Fibroblast of lung (primary cell): ENCODE results near the gene TBL1Y. TPM values are rescaled to one million over a fixed set of nuclear protein-coding genes. Genes with fewer than 3 reads are reported as not detected.
"Not testable (repeated sequence)": the region's sequence is repeated elsewhere in the genome, so short reads cannot be mapped to it uniquely, and the experiment has no call there.

Experiments used
- DNase-seq, 2 donors: peaks; one replicate each; pipeline versions ENCODE4 v3.0.0 to v3.0.0-alpha.2; 2010; ENCODE audit warnings: low read depth in 2 of 2
- H2AFZ ChIP-seq: 2 replicates; pipeline ENCODE4 v1.5.1; 2012; ENCODE audit warnings: low read length, control low read depth, inconsistent platforms
- H3K27ac ChIP-seq: 2 replicates; pipeline ENCODE4 v1.5.1; 2011; ENCODE audit warnings: low read length, control low read depth; ENCODE audit not compliant: insufficient read depth
- H3K27me3 ChIP-seq: 2 replicates; pipeline ENCODE4 v1.5.1; 2011; ENCODE audit warnings: mild to moderate bottlenecking, low read length; ENCODE audit not compliant: control insufficient read depth, insufficient read depth
- H3K36me3 ChIP-seq: 2 replicates; pipeline ENCODE4 v1.5.1; 2011; ENCODE audit warnings: low read length; ENCODE audit not compliant: control insufficient read depth, insufficient read depth
- H3K4me1 ChIP-seq: 2 replicates; pipeline ENCODE4 v1.5.1; 2011; ENCODE audit warnings: low read length; ENCODE audit not compliant: control insufficient read depth, insufficient read depth; ENCODE audit errors: extremely low read depth
- H3K4me2 ChIP-seq: 2 replicates; pipeline ENCODE4 v1.5.1; 2011; ENCODE audit warnings: low read length, control low read depth; ENCODE audit not compliant: insufficient read depth; ENCODE audit errors: extremely low read depth
- H3K4me3 ChIP-seq, 4 experiments: fragments of 200-600 bp in 1 of 4; sonication (generic) in 1 of 4; replicated peaks in 1 of 4; 2 replicates each; pipeline ENCODE4 v1.5.1; 2011 to 2016; ENCODE audit warnings: low read length in 4 of 4, low read depth in 3 of 4, mild to moderate bottlenecking in 3 of 4, control low read depth in 2 of 4, inconsistent platforms in 1 of 4, mixed read lengths in 1 of 4; ENCODE audit not compliant: insufficient read depth in 1 of 4; ENCODE audit errors: control extremely low read depth in 1 of 4
- H3K79me2 ChIP-seq: 2 replicates; pipeline ENCODE4 v1.5.1; 2012; ENCODE audit warnings: mild to moderate bottlenecking, low read length, inconsistent platforms; ENCODE audit not compliant: control insufficient read depth, insufficient read depth
- H3K9ac ChIP-seq: 2 replicates; pipeline ENCODE4 v1.5.1; 2011; ENCODE audit warnings: mild to moderate bottlenecking, low read length, control low read depth; ENCODE audit not compliant: insufficient read depth
- H3K9me3 ChIP-seq: 2 replicates; pipeline ENCODE4 v1.5.1; 2012; ENCODE audit warnings: low read depth, low read length; ENCODE audit not compliant: control insufficient read depth, insufficient read depth
- H4K20me1 ChIP-seq: 2 replicates; pipeline ENCODE4 v1.5.1; 2011; ENCODE audit warnings: low read length; ENCODE audit not compliant: control insufficient read depth, insufficient read depth; ENCODE audit errors: extremely low read depth
- EZH2 ChIP-seq: IDR thresholded peaks from 2 replicates; pipeline ENCODE4 v1.5.1; 2012; ENCODE audit warnings: low read length, control low read depth, mild to moderate bottlenecking; ENCODE audit errors: missing control alignments
- polyA plus RNA-seq, 2 donors: library from polyadenylated mRNA; depleted of rRNA in 1 of 2; stranded (reverse) in 1 of 2; unstranded in 1 of 2; fragments of >200 nt; gene quantifications; 2 replicates each; pipeline ENCODE4 v1.2.1, GENCODE V29; 2011 to 2012; ENCODE audit warnings: missing spikeins in 1 of 2
- total RNA-seq: library from RNA; depleted of rRNA; stranded (reverse); fragments of >200 nt; gene quantifications from 2 replicates; pipeline ENCODE4 v1.2.1, GENCODE V29; 2014
- TF ChIP-seq, protein P1 (sequence below), 2 donors: IDR thresholded peaks in 1 of 2; conservative IDR thresholded peaks in 1 of 2; 1 replicate in 1 of 2; 2 replicates in 1 of 2; pipeline ENCODE4 v1.5.1; 2011 to 2012; ENCODE audit warnings: low read length in 2 of 2, control low read depth in 1 of 2, inconsistent platforms in 1 of 2, low read depth in 1 of 2, mild to moderate bottlenecking in 1 of 2

TBL1Y gene
- total and polyA plus RNA-seq, 2 donors (not counting 1 experiment from before 2014, with no cell fraction given): not detected

DNA sequence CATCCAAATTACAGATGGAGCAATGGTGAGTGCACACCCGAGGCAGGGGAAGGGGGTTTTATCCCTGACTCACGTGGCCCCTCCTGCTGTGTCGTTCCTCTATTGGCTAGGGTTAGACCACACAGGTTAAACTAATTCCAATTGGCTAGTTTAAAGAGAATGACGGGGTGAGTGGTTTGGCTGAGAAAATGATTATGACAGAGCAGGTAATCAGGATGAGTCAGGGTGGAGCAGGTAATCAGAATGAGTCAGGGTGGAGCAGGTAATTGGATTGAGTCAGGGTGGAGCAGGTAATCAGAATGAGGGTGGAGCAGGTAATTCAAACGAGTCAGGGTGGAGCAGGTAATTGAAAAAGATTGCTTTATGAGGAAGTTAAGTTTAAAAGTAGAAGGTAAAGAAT lies 146.4 kb downstream of the TBL1Y start:
- no peaks in the 10 kb centered on the region for H3K79me2 ChIP-seq
- no peak overlapping the region for H2AFZ ChIP-seq
- no peaks in the 10 kb centered on the region for H3K36me3 ChIP-seq
- H3K4me2 ChIP-seq: no peak overlapping the region
- H3K9me3 ChIP-seq: no peaks in the 10 kb centered on the region
- H4K20me1 ChIP-seq: no peaks in the 10 kb centered on the region
- no peaks in the 10 kb centered on the region for H3K4me1 ChIP-seq
- H3K9ac ChIP-seq: no peak overlapping the region
- no peak overlapping the region for H3K4me3 ChIP-seq
- no peaks in the 10 kb centered on the region for H3K27me3 ChIP-seq
- no peak for DNase-seq
- no peak overlapping the region for H3K27ac ChIP-seq
- TF ChIP-seq EZH2: no peak
- TF ChIP-seq, protein P1, sequence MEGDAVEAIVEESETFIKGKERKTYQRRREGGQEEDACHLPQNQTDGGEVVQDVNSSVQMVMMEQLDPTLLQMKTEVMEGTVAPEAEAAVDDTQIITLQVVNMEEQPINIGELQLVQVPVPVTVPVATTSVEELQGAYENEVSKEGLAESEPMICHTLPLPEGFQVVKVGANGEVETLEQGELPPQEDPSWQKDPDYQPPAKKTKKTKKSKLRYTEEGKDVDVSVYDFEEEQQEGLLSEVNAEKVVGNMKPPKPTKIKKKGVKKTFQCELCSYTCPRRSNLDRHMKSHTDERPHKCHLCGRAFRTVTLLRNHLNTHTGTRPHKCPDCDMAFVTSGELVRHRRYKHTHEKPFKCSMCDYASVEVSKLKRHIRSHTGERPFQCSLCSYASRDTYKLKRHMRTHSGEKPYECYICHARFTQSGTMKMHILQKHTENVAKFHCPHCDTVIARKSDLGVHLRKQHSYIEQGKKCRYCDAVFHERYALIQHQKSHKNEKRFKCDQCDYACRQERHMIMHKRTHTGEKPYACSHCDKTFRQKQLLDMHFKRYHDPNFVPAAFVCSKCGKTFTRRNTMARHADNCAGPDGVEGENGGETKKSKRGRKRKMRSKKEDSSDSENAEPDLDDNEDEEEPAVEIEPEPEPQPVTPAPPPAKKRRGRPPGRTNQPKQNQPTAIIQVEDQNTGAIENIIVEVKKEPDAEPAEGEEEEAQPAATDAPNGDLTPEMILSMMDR (conservative IDR thresholded peaks at IDR 0.05 in 1 of 2, IDR thresholded peaks at IDR 0.05 in 1 of 2; ENCODE audit: low read depth in 1 of 2, low read length in 2 of 2): no peak

DNA sequence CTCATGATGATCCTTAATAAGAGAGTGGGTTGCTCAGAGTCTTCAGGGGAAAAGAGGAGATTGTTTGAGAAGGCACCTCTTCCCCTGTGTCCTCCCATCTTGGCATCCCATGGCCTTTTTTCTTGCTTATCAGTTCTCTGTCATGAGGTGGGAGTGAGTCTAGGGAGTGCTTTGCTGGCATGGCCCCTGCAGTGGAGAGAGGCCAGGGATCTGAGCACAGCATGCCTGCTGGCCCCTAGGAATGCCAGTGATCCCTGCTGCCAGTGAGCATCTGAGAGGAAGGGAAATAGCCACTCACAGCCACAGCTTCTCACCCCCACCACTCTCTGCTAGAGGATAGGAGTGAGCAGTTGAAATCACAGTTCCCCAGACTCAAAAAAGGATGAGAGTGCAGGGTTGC lies 168.2 kb downstream of the TBL1Y start:
- no peak for DNase-seq
- Histone ChIP-seq H3K9me3 (no peaks in the 10 kb centered on the region), H3K4me1 (no peaks in the 10 kb centered on the region), H3K27ac (no peak overlapping the region), H3K36me3 (no peaks in the 10 kb centered on the region), H3K27me3 (no peaks in the 10 kb centered on the region), H3K4me3 (no peak overlapping the region), H4K20me1 (no peaks in the 10 kb centered on the region), H3K9ac (no peak overlapping the region), H2AFZ (no peak overlapping the region), H3K4me2 (no peak overlapping the region), H3K79me2 (no peaks in the 10 kb centered on the region)
- no peak for TF ChIP-seq EZH2
- TF ChIP-seq, protein P1 (conservative IDR thresholded peaks at IDR 0.05 in 1 of 2, IDR thresholded peaks at IDR 0.05 in 1 of 2; ENCODE audit: low read depth in 1 of 2, low read length in 2 of 2): no peak

DNA sequence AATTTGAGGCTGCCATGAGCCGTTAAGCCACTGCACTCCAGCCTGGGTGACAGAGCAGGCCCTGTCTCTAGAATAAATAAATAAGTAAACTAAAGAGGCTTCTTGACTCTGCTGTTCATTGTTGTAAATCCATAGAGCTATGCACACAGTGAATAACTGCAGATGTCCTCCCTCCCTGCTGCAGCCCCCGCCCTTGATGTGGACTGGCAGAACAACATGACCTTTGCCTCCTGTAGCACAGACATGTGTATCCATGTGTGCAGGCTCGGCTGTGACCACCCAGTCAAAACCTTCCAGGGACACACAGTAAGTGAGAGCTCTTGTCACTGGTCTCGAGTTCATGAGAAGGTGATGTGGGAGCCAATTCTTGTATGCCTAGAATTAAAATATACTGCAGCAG lies 170.1 kb downstream of the TBL1Y start:
- H3K36me3 ChIP-seq, H3K27ac ChIP-seq, H2AFZ ChIP-seq, H4K20me1 ChIP-seq, H3K27me3 ChIP-seq, H3K79me2 ChIP-seq, H3K4me1 ChIP-seq, H3K9me3 ChIP-seq, DNase-seq, H3K9ac ChIP-seq, H3K4me3 ChIP-seq, H3K4me2 ChIP-seq: not testable (repeated sequence)

DNA sequence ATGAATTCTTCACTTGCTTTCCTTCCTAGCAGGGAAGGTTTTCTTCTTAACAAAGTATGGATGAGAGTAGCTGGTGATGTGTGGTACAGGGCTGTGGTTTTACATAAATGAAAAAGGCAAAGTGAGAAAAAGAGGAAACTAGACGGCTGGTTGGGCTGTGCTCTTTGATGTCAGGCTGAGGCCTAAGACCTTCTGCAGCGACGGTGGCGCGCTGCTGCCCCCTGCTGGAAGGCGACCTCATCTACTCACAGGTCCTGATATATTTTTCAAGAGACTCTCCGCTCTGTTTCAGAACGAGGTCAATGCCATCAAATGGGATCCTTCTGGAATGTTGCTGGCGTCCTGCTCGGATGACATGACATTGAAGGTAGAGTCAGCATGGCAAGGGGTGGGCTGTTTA lies 175.1 kb downstream of the TBL1Y start:
- no peaks in the 10 kb centered on the region for H3K4me1 ChIP-seq
- TF ChIP-seq, protein P1 (conservative IDR thresholded peaks at IDR 0.05 in 1 of 2, IDR thresholded peaks at IDR 0.05 in 1 of 2; ENCODE audit: low read depth in 1 of 2, low read length in 2 of 2): peak; percentile 29 to 53
- no peak for TF ChIP-seq EZH2
- H3K9ac ChIP-seq: no peak overlapping the region
- no peak overlapping the region for H2AFZ ChIP-seq
- no peaks in the 10 kb centered on the region for H3K9me3 ChIP-seq
- no peaks in the 10 kb centered on the region for H3K79me2 ChIP-seq
- DNase-seq: peak in 1 of 2 donors; percentile 44
- no peaks in the 10 kb centered on the region for H4K20me1 ChIP-seq
- no peak overlapping the region for H3K27ac ChIP-seq
- no peak overlapping the region for H3K4me2 ChIP-seq
- H3K27me3 ChIP-seq: no peaks in the 10 kb centered on the region
- H3K36me3 ChIP-seq: no peaks in the 10 kb centered on the region
- no peak overlapping the region for H3K4me3 ChIP-seq
